Renal cortex interstitium (tissue), 11 donors: ENCODE results near the gene LHFPL2. TPM values are rescaled to one million over a fixed set of nuclear protein-coding genes. Genes with fewer than 3 reads are reported as not detected.
"Not testable (repeated sequence)": the region's sequence is repeated elsewhere in the genome, so short reads cannot be mapped to it uniquely, and the experiment has no call there.

ENCODE experiments used
- DNase-seq, 11 donors: peaks; one replicate each; pipeline ENCODE4 v3.0.0-alpha.2; 2013; ENCODE audit warnings: low read depth in 9 of 11, low spot score in 4 of 11; ENCODE audit errors: extremely low read depth in 1 of 11
- polyA plus RNA-seq, 3 donors: library from polyadenylated mRNA; unstranded; fragments of 120-200 nt; gene quantifications; one replicate each; pipeline ENCODE4 v1.2.1, GENCODE V29; 2013; ENCODE audit not compliant: insufficient read length in 3 of 3

LHFPL2 gene
- polyA plus RNA-seq, 3 donors, result 50.3 to 53.6 (median 50.3) TPM

- no peak for DNase-seq
Observed at GRCh38 chr5:78475370-78475769, 173.2 kb downstream of the LHFPL2 start.

- DNase-seq, result no peak
Observed at GRCh38 chr5:78473751-78474150, 174.8 kb downstream of the LHFPL2 start.

GRCh38 chr5:78472469-78473106 is 176.0 kb downstream of the LHFPL2 start:
- peak in 1 of 11 donors; percentile 14 for DNase-seq

- no peak for DNase-seq
Observed at GRCh38 chr5:78471896-78472295, 176.7 kb downstream of the LHFPL2 start.

GRCh38 chr5:78467752-78468357 is 180.7 kb downstream of the LHFPL2 start:
- DNase-seq, result peak in 7 of 11 donors; percentile 10 to 34 (median 20)

GRCh38 chr5:78467140-78467539 is 181.4 kb downstream of the LHFPL2 start:
- DNase-seq, result no peak

- no peak for DNase-seq
Observed at GRCh38 chr5:78458843-78459242, 189.7 kb downstream of the LHFPL2 start.

GRCh38 chr5:78457507-78457906 is 191.1 kb downstream of the LHFPL2 start:
- DNase-seq, result not testable (repeated sequence)

GRCh38 chr5:78449103-78449502 is 199.5 kb downstream of the LHFPL2 start:
- DNase-seq, result no peak

GRCh38 chr5:78447775-78448424 is 200.7 kb downstream of the LHFPL2 start:
- DNase-seq, result no peak
